ENCODE data around the gene DTX3L.

DNA sequence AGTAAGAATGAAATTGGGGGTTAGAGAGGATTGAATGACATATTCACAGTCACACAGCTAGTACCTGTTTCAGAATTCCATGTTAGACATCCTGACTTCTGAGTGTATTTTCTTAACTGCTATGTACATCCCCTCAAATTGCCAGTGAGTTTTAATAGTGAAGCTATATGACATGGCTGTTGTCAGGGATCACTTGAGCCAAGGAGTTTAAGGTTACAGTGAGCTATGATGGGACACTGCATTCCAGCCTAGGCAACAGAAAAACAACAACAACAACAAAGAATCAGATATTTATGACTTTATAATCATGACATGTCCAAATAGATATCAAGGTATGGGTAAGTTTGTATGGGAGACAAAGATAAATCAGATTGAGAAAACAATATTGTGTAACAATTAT, 29.9 kb downstream of the DTX3L start:
- TF ChIP-seq POLR2AphosphoS5 (IDR thresholded peaks at IDR 0.05; ENCODE audit: low read depth) (no peak), SPI1 (IDR thresholded peaks at IDR 0.05; ENCODE audit: borderline replicate concordance, low read depth) (no peak), GABPA (IDR thresholded peaks at IDR 0.05; ENCODE audit: low read depth) (no peak)
- TF ChIP-seq, protein P1, sequence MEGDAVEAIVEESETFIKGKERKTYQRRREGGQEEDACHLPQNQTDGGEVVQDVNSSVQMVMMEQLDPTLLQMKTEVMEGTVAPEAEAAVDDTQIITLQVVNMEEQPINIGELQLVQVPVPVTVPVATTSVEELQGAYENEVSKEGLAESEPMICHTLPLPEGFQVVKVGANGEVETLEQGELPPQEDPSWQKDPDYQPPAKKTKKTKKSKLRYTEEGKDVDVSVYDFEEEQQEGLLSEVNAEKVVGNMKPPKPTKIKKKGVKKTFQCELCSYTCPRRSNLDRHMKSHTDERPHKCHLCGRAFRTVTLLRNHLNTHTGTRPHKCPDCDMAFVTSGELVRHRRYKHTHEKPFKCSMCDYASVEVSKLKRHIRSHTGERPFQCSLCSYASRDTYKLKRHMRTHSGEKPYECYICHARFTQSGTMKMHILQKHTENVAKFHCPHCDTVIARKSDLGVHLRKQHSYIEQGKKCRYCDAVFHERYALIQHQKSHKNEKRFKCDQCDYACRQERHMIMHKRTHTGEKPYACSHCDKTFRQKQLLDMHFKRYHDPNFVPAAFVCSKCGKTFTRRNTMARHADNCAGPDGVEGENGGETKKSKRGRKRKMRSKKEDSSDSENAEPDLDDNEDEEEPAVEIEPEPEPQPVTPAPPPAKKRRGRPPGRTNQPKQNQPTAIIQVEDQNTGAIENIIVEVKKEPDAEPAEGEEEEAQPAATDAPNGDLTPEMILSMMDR (IDR thresholded peaks at IDR 0.05; ENCODE audit: insufficient read depth, low read length): no peak
- TF ChIP-seq, protein P2, sequence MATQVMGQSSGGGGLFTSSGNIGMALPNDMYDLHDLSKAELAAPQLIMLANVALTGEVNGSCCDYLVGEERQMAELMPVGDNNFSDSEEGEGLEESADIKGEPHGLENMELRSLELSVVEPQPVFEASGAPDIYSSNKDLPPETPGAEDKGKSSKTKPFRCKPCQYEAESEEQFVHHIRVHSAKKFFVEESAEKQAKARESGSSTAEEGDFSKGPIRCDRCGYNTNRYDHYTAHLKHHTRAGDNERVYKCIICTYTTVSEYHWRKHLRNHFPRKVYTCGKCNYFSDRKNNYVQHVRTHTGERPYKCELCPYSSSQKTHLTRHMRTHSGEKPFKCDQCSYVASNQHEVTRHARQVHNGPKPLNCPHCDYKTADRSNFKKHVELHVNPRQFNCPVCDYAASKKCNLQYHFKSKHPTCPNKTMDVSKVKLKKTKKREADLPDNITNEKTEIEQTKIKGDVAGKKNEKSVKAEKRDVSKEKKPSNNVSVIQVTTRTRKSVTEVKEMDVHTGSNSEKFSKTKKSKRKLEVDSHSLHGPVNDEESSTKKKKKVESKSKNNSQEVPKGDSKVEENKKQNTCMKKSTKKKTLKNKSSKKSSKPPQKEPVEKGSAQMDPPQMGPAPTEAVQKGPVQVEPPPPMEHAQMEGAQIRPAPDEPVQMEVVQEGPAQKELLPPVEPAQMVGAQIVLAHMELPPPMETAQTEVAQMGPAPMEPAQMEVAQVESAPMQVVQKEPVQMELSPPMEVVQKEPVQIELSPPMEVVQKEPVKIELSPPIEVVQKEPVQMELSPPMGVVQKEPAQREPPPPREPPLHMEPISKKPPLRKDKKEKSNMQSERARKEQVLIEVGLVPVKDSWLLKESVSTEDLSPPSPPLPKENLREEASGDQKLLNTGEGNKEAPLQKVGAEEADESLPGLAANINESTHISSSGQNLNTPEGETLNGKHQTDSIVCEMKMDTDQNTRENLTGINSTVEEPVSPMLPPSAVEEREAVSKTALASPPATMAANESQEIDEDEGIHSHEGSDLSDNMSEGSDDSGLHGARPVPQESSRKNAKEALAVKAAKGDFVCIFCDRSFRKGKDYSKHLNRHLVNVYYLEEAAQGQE (IDR thresholded peaks at IDR 0.05; ENCODE audit: insufficient replicate concordance, low read depth): no peak
